ENCODE results near the gene GABBR2. TPM values are rescaled to one million over a fixed set of nuclear protein-coding genes. Genes with fewer than 3 reads are reported as not detected.

GABBR2 gene
- total and polyA plus RNA-seq, 2 experiments from 2014 or later = 0.89 to 1.3 TPM

DNA sequence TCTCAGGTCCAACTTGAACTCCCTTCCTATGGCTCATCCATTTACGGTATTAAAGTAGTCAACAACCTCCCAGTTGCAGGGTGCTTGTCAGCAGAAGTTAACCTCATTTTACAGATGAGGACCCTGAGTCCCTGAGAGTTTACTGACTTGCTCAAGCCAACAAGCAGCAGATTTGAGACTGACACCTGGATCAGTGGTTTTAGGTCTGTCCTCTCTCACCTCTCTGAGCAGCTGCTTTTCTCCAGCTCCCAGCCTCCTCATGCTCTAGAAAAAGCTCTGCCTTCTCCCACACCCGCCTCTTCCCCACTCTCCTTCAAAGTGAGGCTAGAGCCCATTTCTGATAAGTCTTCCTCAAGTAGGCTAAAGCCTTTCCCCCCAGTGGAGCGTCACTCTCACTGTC is 56.4 kb downstream of the GABBR2 start:
- no peaks in the 10 kb centered on the region for H3K36me3 ChIP-seq (ENCODE audit: insufficient read depth)
- ATAC-seq (no peak), DNase-seq (ENCODE audit: low spot score) (no peak)
- H3F3A ChIP-seq (replicated peaks; ENCODE audit: low read depth) = no peaks in the 10 kb centered on the region
- H3K9me2 ChIP-seq (ENCODE audit: insufficient read depth) = no peaks in the 10 kb centered on the region
- no peak overlapping the region for H3K4me3 ChIP-seq
- no peak overlapping the region for H3K4me3 Mint-ChIP-seq
- H3K27me3 Mint-ChIP-seq (ENCODE audit: insufficient read depth, low read depth, poor library complexity) = peaks cover under 1% of the 10 kb centered on the region
- H3K4me1 ChIP-seq (ENCODE audit: insufficient read depth) = peaks cover 9% of the 10 kb centered on the region; the same call in 1 of the 2 replicates
- no peaks in the 10 kb centered on the region for H3K27me3 ChIP-seq (ENCODE audit: insufficient read depth)
- no peaks in the 10 kb centered on the region for H3K36me3 Mint-ChIP-seq (ENCODE audit: low read depth)
- no peaks in the 10 kb centered on the region for H3K79me2 ChIP-seq (replicated peaks; ENCODE audit: insufficient read depth)
- TF ChIP-seq EZH2 (IDR thresholded peaks at IDR 0.05; ENCODE audit: low read depth, unreplicated experiment) (no peak), ETS1 (IDR thresholded peaks at IDR 0.05) (no peak), ZNF114 (CRISPR knock-in tag; IDR thresholded peaks at IDR 0.05) (no peak), STAT1 (IDR thresholded peaks at IDR 0.05; ENCODE audit: unreplicated experiment) (no peak), POLR2AphosphoS5 (IDR thresholded peaks at IDR 0.05; ENCODE audit: low read depth) (no peak)
- TF ChIP-seq, protein P1, sequence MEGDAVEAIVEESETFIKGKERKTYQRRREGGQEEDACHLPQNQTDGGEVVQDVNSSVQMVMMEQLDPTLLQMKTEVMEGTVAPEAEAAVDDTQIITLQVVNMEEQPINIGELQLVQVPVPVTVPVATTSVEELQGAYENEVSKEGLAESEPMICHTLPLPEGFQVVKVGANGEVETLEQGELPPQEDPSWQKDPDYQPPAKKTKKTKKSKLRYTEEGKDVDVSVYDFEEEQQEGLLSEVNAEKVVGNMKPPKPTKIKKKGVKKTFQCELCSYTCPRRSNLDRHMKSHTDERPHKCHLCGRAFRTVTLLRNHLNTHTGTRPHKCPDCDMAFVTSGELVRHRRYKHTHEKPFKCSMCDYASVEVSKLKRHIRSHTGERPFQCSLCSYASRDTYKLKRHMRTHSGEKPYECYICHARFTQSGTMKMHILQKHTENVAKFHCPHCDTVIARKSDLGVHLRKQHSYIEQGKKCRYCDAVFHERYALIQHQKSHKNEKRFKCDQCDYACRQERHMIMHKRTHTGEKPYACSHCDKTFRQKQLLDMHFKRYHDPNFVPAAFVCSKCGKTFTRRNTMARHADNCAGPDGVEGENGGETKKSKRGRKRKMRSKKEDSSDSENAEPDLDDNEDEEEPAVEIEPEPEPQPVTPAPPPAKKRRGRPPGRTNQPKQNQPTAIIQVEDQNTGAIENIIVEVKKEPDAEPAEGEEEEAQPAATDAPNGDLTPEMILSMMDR (conservative IDR thresholded peaks at IDR 0.05; ENCODE audit: low read depth in 2 of 2) = no peak
- TF ChIP-seq, protein P2, sequence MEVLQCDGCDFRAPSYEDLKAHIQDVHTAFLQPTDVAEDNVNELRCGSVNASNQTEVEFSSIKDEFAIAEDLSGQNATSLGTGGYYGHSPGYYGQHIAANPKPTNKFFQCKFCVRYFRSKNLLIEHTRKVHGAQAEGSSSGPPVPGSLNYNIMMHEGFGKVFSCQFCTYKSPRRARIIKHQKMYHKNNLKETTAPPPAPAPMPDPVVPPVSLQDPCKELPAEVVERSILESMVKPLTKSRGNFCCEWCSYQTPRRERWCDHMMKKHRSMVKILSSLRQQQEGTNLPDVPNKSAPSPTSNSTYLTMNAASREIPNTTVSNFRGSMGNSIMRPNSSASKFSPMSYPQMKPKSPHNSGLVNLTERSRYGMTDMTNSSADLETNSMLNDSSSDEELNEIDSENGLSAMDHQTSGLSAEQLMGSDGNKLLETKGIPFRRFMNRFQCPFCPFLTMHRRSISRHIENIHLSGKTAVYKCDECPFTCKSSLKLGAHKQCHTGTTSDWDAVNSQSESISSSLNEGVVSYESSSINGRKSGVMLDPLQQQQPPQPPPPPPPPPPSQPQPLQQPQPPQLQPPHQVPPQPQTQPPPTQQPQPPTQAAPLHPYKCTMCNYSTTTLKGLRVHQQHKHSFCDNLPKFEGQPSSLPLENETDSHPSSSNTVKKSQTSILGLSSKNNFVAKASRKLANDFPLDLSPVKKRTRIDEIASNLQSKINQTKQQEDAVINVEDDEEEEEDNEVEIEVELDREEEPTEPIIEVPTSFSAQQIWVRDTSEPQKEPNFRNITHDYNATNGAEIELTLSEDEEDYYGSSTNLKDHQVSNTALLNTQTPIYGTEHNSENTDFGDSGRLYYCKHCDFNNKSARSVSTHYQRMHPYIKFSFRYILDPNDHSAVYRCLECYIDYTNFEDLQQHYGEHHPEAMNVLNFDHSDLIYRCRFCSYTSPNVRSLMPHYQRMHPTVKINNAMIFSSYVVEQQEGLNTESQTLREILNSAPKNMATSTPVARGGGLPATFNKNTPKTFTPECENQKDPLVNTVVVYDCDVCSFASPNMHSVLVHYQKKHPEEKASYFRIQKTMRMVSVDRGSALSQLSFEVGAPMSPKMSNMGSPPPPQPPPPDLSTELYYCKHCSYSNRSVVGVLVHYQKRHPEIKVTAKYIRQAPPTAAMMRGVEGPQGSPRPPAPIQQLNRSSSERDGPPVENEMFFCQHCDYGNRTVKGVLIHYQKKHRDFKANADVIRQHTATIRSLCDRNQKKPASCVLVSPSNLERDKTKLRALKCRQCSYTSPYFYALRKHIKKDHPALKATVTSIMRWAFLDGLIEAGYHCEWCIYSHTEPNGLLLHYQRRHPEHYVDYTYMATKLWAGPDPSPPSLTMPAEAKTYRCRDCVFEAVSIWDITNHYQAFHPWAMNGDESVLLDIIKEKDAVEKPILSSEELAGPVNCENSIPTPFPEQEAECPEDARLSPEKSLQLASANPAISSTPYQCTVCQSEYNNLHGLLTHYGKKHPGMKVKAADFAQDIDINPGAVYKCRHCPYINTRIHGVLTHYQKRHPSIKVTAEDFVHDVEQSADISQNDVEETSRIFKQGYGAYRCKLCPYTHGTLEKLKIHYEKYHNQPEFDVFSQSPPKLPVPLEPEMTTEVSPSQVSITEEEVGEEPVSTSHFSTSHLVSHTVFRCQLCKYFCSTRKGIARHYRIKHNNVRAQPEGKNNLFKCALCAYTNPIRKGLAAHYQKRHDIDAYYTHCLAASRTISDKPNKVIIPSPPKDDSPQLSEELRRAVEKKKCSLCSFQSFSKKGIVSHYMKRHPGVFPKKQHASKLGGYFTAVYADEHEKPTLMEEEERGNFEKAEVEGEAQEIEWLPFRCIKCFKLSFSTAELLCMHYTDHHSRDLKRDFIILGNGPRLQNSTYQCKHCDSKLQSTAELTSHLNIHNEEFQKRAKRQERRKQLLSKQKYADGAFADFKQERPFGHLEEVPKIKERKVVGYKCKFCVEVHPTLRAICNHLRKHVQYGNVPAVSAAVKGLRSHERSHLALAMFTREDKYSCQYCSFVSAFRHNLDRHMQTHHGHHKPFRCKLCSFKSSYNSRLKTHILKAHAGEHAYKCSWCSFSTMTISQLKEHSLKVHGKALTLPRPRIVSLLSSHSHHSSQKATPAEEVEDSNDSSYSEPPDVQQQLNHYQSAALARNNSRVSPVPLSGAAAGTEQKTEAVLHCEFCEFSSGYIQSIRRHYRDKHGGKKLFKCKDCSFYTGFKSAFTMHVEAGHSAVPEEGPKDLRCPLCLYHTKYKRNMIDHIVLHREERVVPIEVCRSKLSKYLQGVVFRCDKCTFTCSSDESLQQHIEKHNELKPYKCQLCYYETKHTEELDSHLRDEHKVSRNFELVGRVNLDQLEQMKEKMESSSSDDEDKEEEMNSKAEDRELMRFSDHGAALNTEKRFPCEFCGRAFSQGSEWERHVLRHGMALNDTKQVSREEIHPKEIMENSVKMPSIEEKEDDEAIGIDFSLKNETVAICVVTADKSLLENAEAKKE (CRISPR knock-in tag; IDR thresholded peaks at IDR 0.05) = no peak
- no peak overlapping the region for H3K27ac ChIP-seq (ENCODE audit: low read depth)
- H2AFZ ChIP-seq = no peak overlapping the region
- H3K9me3 Mint-ChIP-seq = no peaks in the 10 kb centered on the region
- no peaks in the 10 kb centered on the region for H4K20me1 ChIP-seq (replicated peaks; ENCODE audit: insufficient read depth)
- H3K27ac Mint-ChIP-seq = no peak overlapping the region
- H3K4me2 ChIP-seq = no peak overlapping the region
- H3K4me1 Mint-ChIP-seq = peaks cover 18% of the 10 kb centered on the region; the same call in 2 of the 3 replicates

All from GM23338 (cell line).